ENCODE data around the gene ZNF185. TPM values are rescaled to one million over a fixed set of nuclear protein-coding genes. Genes with fewer than 3 reads are reported as not detected.

ZNF185 gene
- total RNA-seq, 2 experiments from 2014 or later, result 0.75 to 0.88 TPM

DNA sequence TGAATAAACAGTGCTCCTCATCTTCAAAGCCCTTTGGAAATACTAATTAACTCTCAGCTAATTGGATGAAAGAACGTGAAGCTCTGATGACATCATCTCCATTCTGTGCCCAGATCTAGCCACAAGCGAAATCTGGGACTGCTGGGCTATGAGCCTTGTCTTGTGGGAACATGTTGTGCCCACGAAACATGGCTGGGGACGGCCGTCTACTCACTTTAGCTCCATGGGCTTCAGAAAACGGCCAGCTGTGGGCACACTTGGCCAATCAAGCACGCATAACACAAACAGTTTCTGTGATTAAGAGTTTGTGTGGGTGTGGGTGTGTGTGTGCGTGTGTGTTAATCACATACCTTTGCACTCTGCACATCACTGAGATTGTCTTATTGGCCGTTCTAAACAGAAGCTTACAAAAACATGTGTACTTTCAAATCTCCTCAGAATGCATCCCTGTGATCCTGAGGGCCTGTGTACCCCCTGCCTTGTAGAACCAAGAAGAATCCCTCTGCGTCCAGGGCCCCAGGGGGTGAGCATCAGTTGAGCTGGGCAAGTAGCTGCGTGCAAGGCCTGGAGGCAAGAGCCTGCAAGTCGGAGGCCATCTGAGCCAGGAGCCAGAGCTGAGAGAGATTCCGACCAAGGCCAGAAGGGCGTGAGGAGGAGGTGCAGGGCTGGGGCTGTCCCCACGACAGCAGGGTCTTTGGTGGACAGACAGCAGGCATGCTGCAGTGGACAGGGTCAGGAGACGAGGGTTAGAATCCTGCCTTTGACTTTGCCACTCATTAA, 18.7 kb upstream of the ZNF185 start:
- Mint-ChIP-seq H3K27ac (no peak overlapping the region), H3K4me1 (no peaks in the 10 kb centered on the region), H3K4me3 (no peak overlapping the region), H3K9me3 (no peaks in the 10 kb centered on the region), H3K36me3 (ENCODE audit: low read depth) (no peaks in the 10 kb centered on the region), H3K27me3 (no peaks in the 10 kb centered on the region)
- POLR2A ChIA-PET, result no interaction called here
- CTCF ChIA-PET, result no interaction called here
- no peak for DNase-seq

- H3K9me3 Mint-ChIP-seq, result no peaks in the 10 kb centered on the region
- no peaks in the 10 kb centered on the region for H3K4me1 Mint-ChIP-seq
- ChIA-PET POLR2A (no interaction called here), CTCF (no interaction called here)
- DNase-seq, result no peak
- H3K27ac Mint-ChIP-seq, result no peak overlapping the region
- H3K27me3 Mint-ChIP-seq, result no peaks in the 10 kb centered on the region
- no peaks in the 10 kb centered on the region for H3K36me3 Mint-ChIP-seq (ENCODE audit: low read depth)
- no peak overlapping the region for H3K4me3 Mint-ChIP-seq
These were observed 16.6 kb upstream of the ZNF185 start for GRCh38 chrX:152881289-152881688.

- peaks cover 6% of the 10 kb centered on the region for H3K27me3 Mint-ChIP-seq
- POLR2A ChIA-PET, result no interaction called here
- no peaks in the 10 kb centered on the region for H3K36me3 Mint-ChIP-seq (ENCODE audit: low read depth)
These were observed 13.7 kb upstream of the ZNF185 start for GRCh38 chrX:152884171-152884570.

GRCh38 chrX:152886716-152887115, 11.2 kb upstream of the ZNF185 start:
- Mint-ChIP-seq H3K36me3 (ENCODE audit: low read depth) (no peaks in the 10 kb centered on the region), H3K27ac (no peak overlapping the region), H3K4me1 (no peaks in the 10 kb centered on the region), H3K27me3 (peaks cover 28% of the 10 kb centered on the region), H3K4me3 (no peak overlapping the region), H3K9me3 (no peaks in the 10 kb centered on the region)
- ChIA-PET CTCF (no interaction called here), POLR2A (no interaction called here)
- DNase-seq, result no peak

More at GRCh38 chrX:152884171-152884570, 13.7 kb upstream of the ZNF185 start:
- DNase-seq, result no peak
- Mint-ChIP-seq H3K9me3 (no peaks in the 10 kb centered on the region), H3K4me3 (no peak overlapping the region), H3K27ac (no peak overlapping the region), H3K4me1 (no peaks in the 10 kb centered on the region)
- CTCF ChIA-PET, result no interaction called here

- H3K4me1 Mint-ChIP-seq, result no peaks in the 10 kb centered on the region
- H3K4me3 Mint-ChIP-seq, result no peak overlapping the region
- POLR2A ChIA-PET, result no interaction called here
- no peaks in the 10 kb centered on the region for H3K9me3 Mint-ChIP-seq
- no peak for DNase-seq
- no peaks in the 10 kb centered on the region for H3K36me3 Mint-ChIP-seq (ENCODE audit: low read depth)
- peaks cover 40% of the 10 kb centered on the region for H3K27me3 Mint-ChIP-seq
- CTCF ChIA-PET, result no interaction called here
- no peak overlapping the region for H3K27ac Mint-ChIP-seq
These were observed 5.4 kb upstream of the ZNF185 start for GRCh38 chrX:152892499-152892898.

DNA sequence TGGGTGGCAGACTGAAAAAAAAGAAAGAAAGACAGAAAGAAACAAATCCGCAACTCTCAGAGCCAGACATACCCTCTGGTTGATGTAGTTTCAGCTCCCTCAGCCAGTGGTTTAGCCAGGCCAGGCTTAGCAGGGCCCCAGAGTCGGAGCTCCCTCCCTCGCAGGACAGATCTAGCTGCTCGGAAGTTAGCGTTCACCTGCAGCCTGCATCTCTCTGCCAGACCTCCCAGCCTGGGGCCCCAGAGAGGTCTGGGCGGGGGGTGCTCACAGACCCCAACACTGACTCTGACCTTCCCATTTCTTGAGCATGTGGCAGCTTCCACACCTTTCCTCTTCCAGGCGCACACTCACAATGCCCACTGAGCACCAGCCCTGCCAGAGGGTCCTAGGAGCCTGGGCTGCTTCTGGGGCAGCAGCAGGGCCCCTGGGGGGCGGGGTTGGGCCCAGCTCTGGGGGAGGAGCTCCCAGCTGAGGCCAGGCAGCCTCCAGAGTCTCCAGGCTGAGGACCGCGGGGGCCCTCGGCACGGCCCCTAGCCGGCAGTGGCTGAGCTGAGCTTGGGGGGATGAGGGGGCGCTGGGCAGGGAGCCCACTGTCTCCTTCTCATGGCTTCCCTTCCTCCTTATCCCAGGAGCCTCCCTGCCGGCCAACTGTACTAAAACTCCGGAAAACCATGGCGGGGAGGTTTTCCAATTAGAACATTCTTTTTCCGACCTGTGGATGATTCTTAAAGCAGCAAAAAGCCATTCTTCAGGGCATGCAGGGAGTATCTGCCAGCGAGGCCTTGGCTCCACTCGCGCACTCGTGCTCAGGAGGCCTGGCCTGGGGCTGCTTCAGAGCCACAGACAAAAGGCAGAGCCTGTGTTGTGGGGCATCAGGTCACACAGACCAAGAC, 4.6 kb upstream of the ZNF185 start:
- Mint-ChIP-seq H3K9me3 (no peaks in the 10 kb centered on the region), H3K27ac (no peak overlapping the region), H3K36me3 (ENCODE audit: low read depth) (no peaks in the 10 kb centered on the region), H3K4me1 (no peaks in the 10 kb centered on the region), H3K4me3 (no peak overlapping the region), H3K27me3 (peaks cover 38% of the 10 kb centered on the region)
- CTCF ChIA-PET, result no interaction called here
- DNase-seq, result no peak
- POLR2A ChIA-PET, result no interaction called here

GRCh38 chrX:152893980-152894610, 3.8 kb upstream of the ZNF185 start:
- H3K27me3 Mint-ChIP-seq, result peaks cover 34% of the 10 kb centered on the region
- H3K9me3 Mint-ChIP-seq, result no peaks in the 10 kb centered on the region
- no peak overlapping the region for H3K27ac Mint-ChIP-seq
- H3K36me3 Mint-ChIP-seq (ENCODE audit: low read depth), result no peaks in the 10 kb centered on the region
- ChIA-PET CTCF (no interaction called here), POLR2A (no interaction called here)
- H3K4me1 Mint-ChIP-seq, result no peaks in the 10 kb centered on the region
- DNase-seq, result no peak
- no peak overlapping the region for H3K4me3 Mint-ChIP-seq

- H3K4me1 Mint-ChIP-seq, result no peaks in the 10 kb centered on the region
- peaks cover 25% of the 10 kb centered on the region for H3K27me3 Mint-ChIP-seq
- H3K27ac Mint-ChIP-seq, result no peak overlapping the region
- no peak overlapping the region for H3K4me3 Mint-ChIP-seq
- CTCF ChIA-PET, result no interaction called here
- no peak for DNase-seq
- H3K36me3 Mint-ChIP-seq (ENCODE audit: low read depth), result no peaks in the 10 kb centered on the region
- no peaks in the 10 kb centered on the region for H3K9me3 Mint-ChIP-seq
- POLR2A ChIA-PET, result no interaction called here
These were observed 2.7 kb upstream of the ZNF185 start for GRCh38 chrX:152895121-152895520.

GRCh38 chrX:152895724-152896420, 2.0 kb upstream of the ZNF185 start:
- no peaks in the 10 kb centered on the region for H3K4me1 Mint-ChIP-seq
- H3K27me3 Mint-ChIP-seq, result peaks cover 22% of the 10 kb centered on the region
- no peak for DNase-seq
- POLR2A ChIA-PET, result no interaction called here
- no peak overlapping the region for H3K27ac Mint-ChIP-seq
- no peak overlapping the region for H3K4me3 Mint-ChIP-seq
- CTCF ChIA-PET, result no interaction called here
- H3K36me3 Mint-ChIP-seq (ENCODE audit: low read depth), result no peaks in the 10 kb centered on the region
- no peaks in the 10 kb centered on the region for H3K9me3 Mint-ChIP-seq

DNA sequence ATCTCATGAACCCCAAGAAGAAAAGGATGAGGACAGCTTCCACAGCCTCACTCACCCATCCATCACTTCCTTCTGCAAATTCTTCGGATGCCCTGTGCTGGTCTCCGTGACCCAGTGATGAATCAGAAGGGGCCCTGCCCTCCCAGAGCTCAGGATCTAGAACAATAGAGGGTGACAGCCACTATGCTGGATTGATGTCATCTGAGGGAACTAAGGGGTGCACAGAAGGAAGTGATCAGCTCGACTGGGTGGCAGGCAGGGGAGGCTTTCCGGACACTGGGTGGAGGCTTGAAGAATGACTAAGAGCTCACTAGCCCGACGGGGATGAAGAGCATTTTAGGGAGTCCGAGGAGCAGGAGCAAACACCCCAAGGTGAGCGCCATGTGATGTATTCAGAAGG, 1.4 kb upstream of the ZNF185 start:
- Mint-ChIP-seq H3K36me3 (ENCODE audit: low read depth) (no peaks in the 10 kb centered on the region), H3K27ac (no peak overlapping the region), H3K27me3 (peaks cover 16% of the 10 kb centered on the region), H3K4me1 (no peaks in the 10 kb centered on the region), H3K9me3 (no peaks in the 10 kb centered on the region), H3K4me3 (no peak overlapping the region)
- DNase-seq, result no peak
- CTCF ChIA-PET, result no interaction called here
- POLR2A ChIA-PET, result no interaction called here

GRCh38 chrX:152898442-152898841, 575 bp downstream of the ZNF185 start:
- Mint-ChIP-seq H3K27ac (no peak overlapping the region), H3K4me1 (no peaks in the 10 kb centered on the region), H3K36me3 (ENCODE audit: low read depth) (no peaks in the 10 kb centered on the region), H3K4me3 (no peak overlapping the region), H3K9me3 (no peaks in the 10 kb centered on the region), H3K27me3 (peaks cover 15% of the 10 kb centered on the region)
- DNase-seq, result no peak
- CTCF ChIA-PET, result interaction anchor here (1.2 kb wide), 1 partner anchor 27 kb away, joined by 3 read pairs; no protein-coding TSS in a partner anchor
- POLR2A ChIA-PET, result no interaction called here

DNA sequence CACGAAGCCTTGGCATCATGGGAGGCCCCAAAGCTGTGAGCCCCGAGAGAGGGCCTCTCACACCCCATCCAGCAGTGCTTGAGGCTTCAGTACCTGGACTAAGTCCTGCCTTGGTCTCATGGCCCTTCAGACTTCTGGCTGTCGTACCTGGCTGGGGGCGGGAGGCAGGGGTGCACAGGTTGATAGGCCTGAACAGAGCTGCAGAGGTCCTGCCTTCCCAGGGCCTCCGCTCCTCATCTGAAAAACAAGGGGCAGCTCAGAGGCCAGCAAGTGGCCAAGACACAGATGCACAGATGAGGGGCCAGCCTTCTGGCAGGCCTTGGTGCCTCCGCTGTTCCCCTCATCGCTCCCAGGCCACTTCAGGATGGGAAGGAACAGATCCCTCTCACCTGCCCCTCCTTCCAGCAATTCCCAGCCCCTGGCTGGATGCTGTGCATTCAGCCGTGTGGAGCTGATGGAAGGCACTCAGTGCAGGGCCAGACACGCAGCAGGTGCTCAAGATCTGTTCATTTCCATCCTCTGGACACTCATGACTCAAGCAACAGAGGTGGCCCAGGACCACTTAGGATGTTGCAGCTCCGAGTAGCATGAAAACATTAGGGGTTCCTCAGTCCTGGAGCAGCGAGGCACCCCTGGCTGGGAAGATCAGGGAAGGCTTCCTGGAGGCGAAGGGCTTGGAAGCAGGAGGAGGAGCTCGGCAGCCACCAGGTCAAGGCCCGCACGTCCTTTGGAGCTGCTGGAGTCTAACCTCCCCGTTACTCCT, 1.4 kb downstream of the ZNF185 start:
- no peaks in the 10 kb centered on the region for H3K36me3 Mint-ChIP-seq (ENCODE audit: low read depth)
- no peak for DNase-seq
- no peaks in the 10 kb centered on the region for H3K4me1 Mint-ChIP-seq
- no peaks in the 10 kb centered on the region for H3K9me3 Mint-ChIP-seq
- H3K27me3 Mint-ChIP-seq, result peaks cover 15% of the 10 kb centered on the region
- ChIA-PET CTCF (interaction anchor here (1.2 to 1.4 kb wide), 2 partner anchors 14 to 26 kb away, joined by 3 to 4 read pairs; no protein-coding TSS in a partner anchor), POLR2A (no interaction called here)
- H3K4me3 Mint-ChIP-seq, result no peak overlapping the region
- H3K27ac Mint-ChIP-seq, result no peak overlapping the region

Data from activated CD4-positive, alpha-beta memory T cell treated with anti-CD3 and anti-CD28 coated beads, Interleukin-2, amount 10 ng/mL, durations not matched to agents 7 days and 5 days (primary cell).